ENCODE measurements around the gene CHD6. TPM values are rescaled to one million over a fixed set of nuclear protein-coding genes. Genes with fewer than 3 reads are reported as not detected.
A peak's percentile ranks its signal among the peaks of the same experiment; 100 is the strongest.

The CHD6 gene
- total and polyA plus RNA-seq, 2 of the 13 experiments (the other 11 are each of a cell fraction or from before 2014, with no cell fraction given) = 14.4 to 52.0 TPM

DNA sequence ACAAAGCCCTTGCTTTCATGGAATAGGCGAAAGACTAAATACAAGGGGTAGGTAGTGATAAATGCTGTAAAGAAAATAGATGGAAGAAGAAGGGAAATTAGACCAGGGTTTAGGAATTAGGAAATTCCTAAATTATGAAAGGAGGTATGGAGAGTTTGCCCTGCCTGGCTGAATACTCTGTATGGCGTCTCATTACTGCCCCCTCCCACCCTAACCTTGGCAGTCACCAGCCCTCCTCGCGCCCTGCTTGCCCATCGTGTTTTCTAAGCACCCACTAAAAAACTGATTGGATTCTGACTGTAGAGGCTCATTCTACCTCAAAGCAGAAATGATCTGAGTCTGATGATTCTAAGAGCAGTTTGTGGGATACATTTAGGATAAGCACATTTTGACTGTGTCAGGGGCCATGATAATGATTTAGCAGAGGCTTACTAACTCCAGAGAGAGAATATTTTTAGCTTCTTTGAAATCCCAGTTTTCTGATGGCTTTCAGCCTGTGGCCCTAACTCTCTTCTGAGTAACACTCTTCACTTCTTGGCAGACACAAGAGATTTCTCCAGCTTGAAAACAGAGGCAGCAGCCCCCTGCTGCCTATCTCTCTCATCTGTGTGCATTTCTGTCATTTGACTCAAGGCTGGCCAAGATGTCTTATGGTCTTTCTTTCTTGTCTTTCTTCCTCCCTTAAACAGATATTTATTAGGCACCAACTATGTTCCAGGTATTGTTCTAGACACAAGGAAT lies 1.4 kb upstream of the CHD6 start (continued):
- TF ChIP-seq SNAPC4 (CRISPR knock-in tag; IDR thresholded peaks at IDR 0.05) (peak; percentile 43; the same call in 1 of the 2 replicates), XBP1 (CRISPR knock-in tag; IDR thresholded peaks at IDR 0.05) (no peak), ZZZ3 (CRISPR knock-in tag; IDR thresholded peaks at IDR 0.05; ENCODE audit: borderline replicate concordance) (no peak), ATF3 (CRISPR knock-in tag; IDR thresholded peaks at IDR 0.05) (no peak)

- BruUV-seq (replicated peaks) = TSS peak; percentile 60
- Histone ChIP-seq H3K4me3 (replicated peaks in 1 of 3; ENCODE audit: insufficient read depth in 1 of 3, low read depth in 2 of 3, low read length in 3 of 3) (peak overlapping the region; percentile 87 to 99 (median 96)), H3K27ac (ENCODE audit: extremely low read length, insufficient read depth, low read length) (no peak overlapping the region), H3K79me2 (ENCODE audit: insufficient read depth, low read length) (peaks cover 38% of the 10 kb centered on the region), H3K4me2 (ENCODE audit: low read depth, low read length) (peak overlapping the region; percentile 91), H2AFZ (ENCODE audit: low read length) (peak overlapping the region; percentile 38), H4K20me1 (ENCODE audit: insufficient read depth, low read length) (peaks cover 34% of the 10 kb centered on the region), H3K9me3 (ENCODE audit: low read length) (no peaks in the 10 kb centered on the region), H3K4me1 (ENCODE audit: insufficient read depth, low read length) (peaks cover 40% of the 10 kb centered on the region), H3K27me3 (ENCODE audit: control insufficient read depth in 1 of 2, insufficient read depth in 2 of 2, low read length in 2 of 2) (no peaks in the 10 kb centered on the region; a peak in 1 of 5 replicates), H3K9ac (ENCODE audit: insufficient read depth, low read depth, low read length) (peak overlapping the region; percentile 62), H3K36me3 (replicated peaks in 1 of 2; ENCODE audit: control insufficient read depth in 1 of 2, insufficient read depth in 2 of 2, low read length in 2 of 2) (peaks cover 0 to 1% of the 10 kb centered on the region in 2 experiments; a peak in 2 of 5 replicates)
- DNase-seq (ENCODE audit: low spot score) = no peak
- WGBS (ENCODE audit: low lambda C conversion rate) = 10% methylated on average over 24 of the region's 30 CpGs
- in situ Hi-C loops (cut with HindIII; ENCODE audit: extremely low pct_ligation_motif_present, low pct_unique_long_range_greater_than_20kb) = no loop called here
- ChIA-PET POLR2A (interaction anchor here (0.6 to 3.3 kb wide), 23 partner anchors 11 to 1940 kb away, joined by 3 to 29 read pairs (median 4); partner anchors contain the start of genes LPIN3, SGK2 and ZHX3), CTCF (ENCODE audit: low intra/inter-chr PET ratio, low total read pairs) (no interaction called here)
- intact Hi-C loops (cut with micrococcal nuclease; ENCODE audit: unreplicated experiment) = loop anchor here (1.0 to 5.0 kb wide), 5 partner anchors 42 to 152 kb away; no protein-coding TSS in a partner anchor
- no peak for FAIRE-seq
- ATAC-seq = peak; percentile 23
- peak; percentile 80; the same call in 1 of the 2 replicates for TF ChIP-seq ZFP37 (CRISPR knock-in tag; IDR thresholded peaks at IDR 0.05; ENCODE audit: borderline replicate concordance)
- TF ChIP-seq ZNF382 (CRISPR knock-in tag; IDR thresholded peaks at IDR 0.05; ENCODE audit: borderline replicate concordance) = no peak
- 0 out of 2 replicates have a peak, but pooled peaks have one; percentile 50 for TF ChIP-seq ZNF576 (CRISPR knock-in tag; IDR thresholded peaks at IDR 0.05)
- TF ChIP-seq CHCHD3 (CRISPR knock-in tag; IDR thresholded peaks at IDR 0.05) = no peak
- TF ChIP-seq, protein P1, sequence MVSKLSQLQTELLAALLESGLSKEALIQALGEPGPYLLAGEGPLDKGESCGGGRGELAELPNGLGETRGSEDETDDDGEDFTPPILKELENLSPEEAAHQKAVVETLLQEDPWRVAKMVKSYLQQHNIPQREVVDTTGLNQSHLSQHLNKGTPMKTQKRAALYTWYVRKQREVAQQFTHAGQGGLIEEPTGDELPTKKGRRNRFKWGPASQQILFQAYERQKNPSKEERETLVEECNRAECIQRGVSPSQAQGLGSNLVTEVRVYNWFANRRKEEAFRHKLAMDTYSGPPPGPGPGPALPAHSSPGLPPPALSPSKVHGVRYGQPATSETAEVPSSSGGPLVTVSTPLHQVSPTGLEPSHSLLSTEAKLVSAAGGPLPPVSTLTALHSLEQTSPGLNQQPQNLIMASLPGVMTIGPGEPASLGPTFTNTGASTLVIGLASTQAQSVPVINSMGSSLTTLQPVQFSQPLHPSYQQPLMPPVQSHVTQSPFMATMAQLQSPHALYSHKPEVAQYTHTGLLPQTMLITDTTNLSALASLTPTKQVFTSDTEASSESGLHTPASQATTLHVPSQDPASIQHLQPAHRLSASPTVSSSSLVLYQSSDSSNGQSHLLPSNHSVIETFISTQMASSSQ (IDR thresholded peaks at IDR 0.05; ENCODE audit: low read depth) = no peak
- TF ChIP-seq, protein P1 (CRISPR knock-in tag; IDR thresholded peaks at IDR 0.05; ENCODE audit: borderline replicate concordance) = 0 out of 2 replicates have a peak, but pooled peaks have one; percentile 20
- no peak for TF ChIP-seq NCOA1 (CRISPR knock-in tag; IDR thresholded peaks at IDR 0.05)
Measured at GRCh38 chr20:41618807-41619311, 682 bp upstream of the CHD6 start.

Data from HepG2 (cell line).